ACHN (cell line): ENCODE measurements around the gene OR52E4.

Experiments
- DNase-seq: peaks from one replicate; pipeline ENCODE4 v3.0.0-alpha.2; 2015
- in situ Hi-C: cut with HindIII; loops from 2 replicates; pipeline ENCODE4 v1.10.0; 2017; ENCODE audit warnings: low sequenced_read_pairs, low pct_ligation_motif_present, low pct_unique_long_range_greater_than_20kb

Gene OR52E4

DNA sequence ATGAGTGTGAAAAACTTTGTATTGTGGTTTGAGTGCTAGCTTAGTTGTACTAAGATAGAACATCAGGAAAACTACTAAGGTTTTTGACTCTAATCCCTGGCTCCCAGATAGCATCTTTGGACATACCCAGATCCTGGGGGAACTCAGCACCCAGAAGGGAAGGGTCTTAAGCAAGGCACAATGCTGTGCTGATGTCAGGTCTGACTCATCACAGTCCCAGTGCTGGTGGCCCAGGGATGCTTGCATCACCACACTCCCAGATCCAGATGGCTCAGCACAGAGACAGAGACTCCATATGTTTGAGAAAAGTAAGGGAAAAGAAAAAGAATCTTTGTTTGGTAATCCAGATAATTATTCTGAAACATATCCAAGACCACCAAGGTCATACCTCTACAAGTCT lies 43.4 kb downstream of the OR52E4 start:
- in situ Hi-C loops, result no loop called here
- DNase-seq, result no peak

DNA sequence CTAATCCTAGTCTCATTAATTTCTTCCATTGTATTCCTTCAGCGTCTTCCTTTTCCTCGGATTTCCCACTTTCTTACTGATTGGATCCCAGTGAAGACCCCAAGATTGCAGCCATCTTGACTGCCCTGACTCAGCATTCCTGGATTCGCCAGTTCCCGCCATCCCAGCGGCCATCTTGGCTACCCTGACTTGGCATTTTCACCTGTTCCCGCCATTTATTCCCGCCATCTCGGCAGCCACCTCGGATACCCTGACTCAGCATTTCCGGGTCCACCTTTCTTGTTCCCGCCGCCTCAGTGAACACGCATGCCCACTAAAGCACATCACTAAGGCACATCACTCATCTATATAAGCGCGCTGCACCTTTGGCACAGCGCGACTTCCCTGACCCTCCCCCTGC lies 47.8 kb downstream of the OR52E4 start:
- no peak for DNase-seq
- in situ Hi-C loops, result no loop called here

GRCh38 chr11:5928811-5929210 lies 48.4 kb downstream of the OR52E4 start:
- in situ Hi-C loops, result no loop called here
- DNase-seq, result no peak

DNA sequence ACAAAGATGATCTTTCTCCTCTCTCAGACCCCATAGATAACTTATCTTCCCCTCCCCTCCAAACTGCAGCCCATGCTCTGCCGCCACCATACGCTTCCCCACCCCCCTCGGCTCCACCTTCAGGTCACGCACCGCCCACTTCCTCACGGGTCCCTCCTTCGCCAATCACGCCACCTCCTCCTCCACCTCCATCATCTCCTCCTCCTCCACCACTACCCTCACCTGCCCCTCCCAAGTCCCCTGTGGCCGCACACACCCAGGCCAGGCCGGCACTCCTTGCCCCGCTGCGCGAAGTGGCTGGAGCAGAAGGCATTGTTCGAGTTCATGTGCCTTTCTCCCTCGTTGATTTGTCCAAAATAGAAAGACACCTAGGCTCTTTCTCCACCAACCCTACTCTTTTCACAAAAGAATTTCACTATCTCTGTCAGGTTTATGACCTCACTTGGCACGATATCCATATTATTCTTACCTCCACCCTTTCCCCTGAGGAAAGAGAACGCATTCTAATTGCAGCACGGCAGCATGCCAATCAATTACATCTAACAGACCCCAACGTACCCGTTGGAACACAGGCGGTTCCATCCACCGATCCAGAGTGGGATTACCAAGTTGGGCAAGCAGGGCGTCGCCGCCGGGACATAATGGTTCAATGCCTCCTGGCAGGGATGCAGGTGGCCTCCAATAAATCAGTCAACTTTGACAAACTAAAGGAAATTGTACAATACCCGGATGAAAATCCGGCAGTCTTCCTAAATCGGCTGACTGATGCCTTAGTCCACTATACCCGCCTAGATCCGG lies 49.3 kb downstream of the OR52E4 start:
- in situ Hi-C loops, result no loop called here
- DNase-seq, result no peak

DNA sequence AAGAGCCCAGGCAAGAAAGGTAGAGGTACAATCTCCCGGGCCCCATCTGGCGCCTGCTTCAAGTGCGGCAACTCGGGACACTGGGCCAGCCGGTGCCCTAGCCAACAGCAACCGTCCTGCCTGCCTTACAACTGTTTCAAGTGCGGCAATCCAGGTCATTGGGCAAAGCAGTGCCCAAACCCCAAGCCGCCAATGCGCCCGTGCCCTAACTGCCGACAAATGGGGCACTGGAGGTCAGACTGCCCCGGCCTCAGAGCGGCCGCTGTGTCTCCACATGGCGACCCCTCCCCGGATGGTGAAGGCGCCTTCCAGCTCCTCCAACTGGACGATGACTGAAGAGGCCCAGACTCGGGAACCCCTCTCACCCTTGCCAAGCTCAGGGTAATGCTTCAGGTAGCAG lies 50.2 kb downstream of the OR52E4 start:
- DNase-seq, result no peak
- in situ Hi-C loops, result no loop called here

GRCh38 chr11:5931061-5931460 lies 50.6 kb downstream of the OR52E4 start:
- DNase-seq, result no peak
- in situ Hi-C loops, result no loop called here

DNA sequence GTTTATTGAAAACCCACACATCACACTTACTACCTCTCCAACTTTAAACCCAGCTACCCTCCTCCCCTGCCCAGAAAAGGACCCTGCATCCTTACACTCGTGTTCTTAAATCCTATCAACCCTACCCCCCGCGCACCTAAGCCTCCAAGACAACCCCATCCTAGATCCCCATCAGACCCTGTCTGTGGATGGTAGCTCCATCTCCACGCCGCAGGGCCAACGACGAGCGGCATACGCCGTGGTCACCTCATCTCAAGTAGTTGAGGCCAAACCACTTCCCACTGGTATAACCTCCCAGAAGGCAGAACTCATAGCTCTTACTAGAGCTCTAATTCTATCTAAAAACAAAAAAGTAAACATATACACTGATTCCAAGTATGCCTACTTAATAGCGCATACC lies 52.2 kb downstream of the OR52E4 start:
- DNase-seq, result no peak
- in situ Hi-C loops, result no loop called here

- no peak for DNase-seq
- in situ Hi-C loops, result no loop called here
Observed at GRCh38 chr11:5933116-5933515, 52.7 kb downstream of the OR52E4 start.
